ENCODE results near the gene ANKRD2. TPM values are rescaled to one million over a fixed set of nuclear protein-coding genes. Genes with fewer than 3 reads are reported as not detected.
"Not testable (repeated sequence)": the region's sequence is repeated elsewhere in the genome, so short reads cannot be mapped to it uniquely, and the experiment has no call there.

The ANKRD2 gene
- total RNA-seq, 6 donors from 2014 or later: 0.67 to 2.4 (median 1.1) TPM; not detected in 1

- Histone ChIP-seq H3K27me3 (no peaks in the 10 kb centered on the region), H3K4me3 (no peak overlapping the region), H3K9me3 (no peaks in the 10 kb centered on the region), H3K27ac (peak overlapping the region in 3 of 4 donors; percentile 1 to 49 (median 45)), H3K36me3 (no peaks in the 10 kb centered on the region), H3K4me1 (peaks cover 2 to 28% (median 12%) of the 10 kb centered on the region in 4 donors)
- TF ChIP-seq, protein P1, sequence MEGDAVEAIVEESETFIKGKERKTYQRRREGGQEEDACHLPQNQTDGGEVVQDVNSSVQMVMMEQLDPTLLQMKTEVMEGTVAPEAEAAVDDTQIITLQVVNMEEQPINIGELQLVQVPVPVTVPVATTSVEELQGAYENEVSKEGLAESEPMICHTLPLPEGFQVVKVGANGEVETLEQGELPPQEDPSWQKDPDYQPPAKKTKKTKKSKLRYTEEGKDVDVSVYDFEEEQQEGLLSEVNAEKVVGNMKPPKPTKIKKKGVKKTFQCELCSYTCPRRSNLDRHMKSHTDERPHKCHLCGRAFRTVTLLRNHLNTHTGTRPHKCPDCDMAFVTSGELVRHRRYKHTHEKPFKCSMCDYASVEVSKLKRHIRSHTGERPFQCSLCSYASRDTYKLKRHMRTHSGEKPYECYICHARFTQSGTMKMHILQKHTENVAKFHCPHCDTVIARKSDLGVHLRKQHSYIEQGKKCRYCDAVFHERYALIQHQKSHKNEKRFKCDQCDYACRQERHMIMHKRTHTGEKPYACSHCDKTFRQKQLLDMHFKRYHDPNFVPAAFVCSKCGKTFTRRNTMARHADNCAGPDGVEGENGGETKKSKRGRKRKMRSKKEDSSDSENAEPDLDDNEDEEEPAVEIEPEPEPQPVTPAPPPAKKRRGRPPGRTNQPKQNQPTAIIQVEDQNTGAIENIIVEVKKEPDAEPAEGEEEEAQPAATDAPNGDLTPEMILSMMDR (IDR thresholded peaks at IDR 0.05): no peak
- TF ChIP-seq EP300 (IDR thresholded peaks at IDR 0.05): no peak
- no peak for TF ChIP-seq POLR2AphosphoS5 (IDR thresholded peaks at IDR 0.05)
- no peak for TF ChIP-seq POLR2A (IDR thresholded peaks at IDR 0.05)
- 65 to 66% methylated on average over 9 to 13 of the region's 13 CpGs for WGBS, 2 donors
- no peak for DNase-seq
- ATAC-seq (ENCODE audit: low FRiP score in 2 of 2): no peak
Observed at GRCh38 chr10:97549587-97550322, 22.8 kb upstream of the ANKRD2 start.

- ATAC-seq (ENCODE audit: low FRiP score in 2 of 2) (no peak), DNase-seq (no peak)
- Histone ChIP-seq H3K4me3 (no peak overlapping the region), H3K27ac (peak overlapping the region in 3 of 4 donors; percentile 1 to 49 (median 45)), H3K36me3 (no peaks in the 10 kb centered on the region), H3K27me3 (no peaks in the 10 kb centered on the region), H3K9me3 (no peaks in the 10 kb centered on the region), H3K4me1 (peaks cover 2 to 24% (median 12%) of the 10 kb centered on the region in 4 donors)
- WGBS, 2 donors: 75 to 78% methylated on average over 10 of the region's 10 CpGs
- TF ChIP-seq EP300 (IDR thresholded peaks at IDR 0.05) (no peak), POLR2AphosphoS5 (IDR thresholded peaks at IDR 0.05) (no peak), POLR2A (IDR thresholded peaks at IDR 0.05) (no peak)
- TF ChIP-seq, protein P1 (IDR thresholded peaks at IDR 0.05): no peak
Observed at GRCh38 chr10:97550336-97551149, 22.0 kb upstream of the ANKRD2 start.

DNA sequence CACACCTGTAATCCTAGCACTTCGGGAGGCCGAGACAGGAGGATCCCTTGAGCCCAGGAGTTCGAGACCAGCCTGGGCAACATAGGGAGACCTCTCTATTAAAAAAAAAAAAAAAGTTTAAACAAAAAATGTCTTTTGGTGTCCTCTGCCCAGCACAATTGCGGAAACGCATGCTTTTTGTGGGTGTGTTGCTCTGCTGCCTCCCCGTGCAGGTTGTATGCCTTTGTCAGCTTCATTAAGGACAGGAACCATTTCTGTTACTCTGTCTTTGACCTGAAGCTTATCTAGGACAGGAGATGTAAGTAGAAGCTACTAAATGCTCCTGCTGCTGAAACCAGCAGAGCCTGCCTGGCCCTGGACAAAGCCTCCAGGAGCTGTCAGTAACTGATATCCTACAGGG lies 21.3 kb upstream of the ANKRD2 start:
- WGBS, 2 donors: 73 to 98% methylated on average over 6 of the region's 6 CpGs
- Histone ChIP-seq H3K4me3 (no peak overlapping the region), H3K9me3 (no peaks in the 10 kb centered on the region), H3K27me3 (no peaks in the 10 kb centered on the region), H3K36me3 (no peaks in the 10 kb centered on the region), H3K4me1 (peaks cover 2 to 24% (median 12%) of the 10 kb centered on the region in 4 donors), H3K27ac (no peak overlapping the region)
- DNase-seq: no peak
- ATAC-seq (ENCODE audit: low FRiP score in 2 of 2): no peak
- no peak for TF ChIP-seq POLR2AphosphoS5 (IDR thresholded peaks at IDR 0.05)

DNA sequence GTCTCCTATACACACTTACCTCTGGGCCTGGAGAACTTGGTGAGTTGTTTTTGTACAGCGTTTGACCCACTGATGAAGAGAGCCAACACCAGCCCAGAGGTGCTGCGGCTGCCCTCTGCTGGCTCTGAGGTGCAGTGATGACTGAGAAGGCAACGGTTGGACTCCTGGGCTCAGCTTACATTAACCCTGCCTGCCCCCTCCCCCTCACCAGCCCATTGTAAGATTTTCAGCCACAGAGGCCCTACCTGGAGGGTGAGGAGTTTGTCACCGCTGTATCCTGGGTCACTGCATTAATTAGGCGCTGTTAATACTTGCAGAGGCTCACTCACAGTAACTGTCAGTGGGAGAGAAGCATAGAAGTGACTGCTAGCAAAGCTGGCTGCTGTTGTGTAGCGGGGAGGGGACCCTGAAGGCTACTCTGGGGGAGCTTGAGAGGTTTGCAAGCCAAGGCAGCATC lies 19.0 kb upstream of the ANKRD2 start:
- TF ChIP-seq, protein P1 (IDR thresholded peaks at IDR 0.05): peak; percentile 61 to 86 (median 75)
- no peak for TF ChIP-seq POLR2A (IDR thresholded peaks at IDR 0.05)
- TF ChIP-seq POLR2AphosphoS5 (IDR thresholded peaks at IDR 0.05): no peak
- peak; percentile 89 to 96 for ATAC-seq (ENCODE audit: low FRiP score in 2 of 2)
- no peak overlapping the region for H3K27ac ChIP-seq

GRCh38 chr10:97554336-97554735 lies 18.2 kb upstream of the ANKRD2 start:
- not testable (repeated sequence) for H3K27me3 ChIP-seq; DNase-seq; H3K9me3 ChIP-seq; H3K27ac ChIP-seq; H3K36me3 ChIP-seq; H3K4me3 ChIP-seq; ATAC-seq (ENCODE audit: low FRiP score in 2 of 2)
- whole genome bisulfite sequencing, 2 donors: 92 to 96% methylated on average over 5 of the region's 5 CpGs
- H3K4me1 ChIP-seq: peaks cover 2 to 14% (median 9%) of the 10 kb centered on the region in 4 donors

More for the DNA sequence above, 19.0 kb upstream of the ANKRD2 start:
- H3K4me1 ChIP-seq: peaks cover 2 to 16% (median 9%) of the 10 kb centered on the region in 4 donors
- DNase-seq: peak in 1 of 2 donors; percentile 73
- no peaks in the 10 kb centered on the region for H3K36me3 ChIP-seq
- no peaks in the 10 kb centered on the region for H3K27me3 ChIP-seq
- no peak overlapping the region for H3K4me3 ChIP-seq
- 23 to 24% methylated on average over 6 of the region's 6 CpGs for WGBS, 2 donors
- no peaks in the 10 kb centered on the region for H3K9me3 ChIP-seq

DNA sequence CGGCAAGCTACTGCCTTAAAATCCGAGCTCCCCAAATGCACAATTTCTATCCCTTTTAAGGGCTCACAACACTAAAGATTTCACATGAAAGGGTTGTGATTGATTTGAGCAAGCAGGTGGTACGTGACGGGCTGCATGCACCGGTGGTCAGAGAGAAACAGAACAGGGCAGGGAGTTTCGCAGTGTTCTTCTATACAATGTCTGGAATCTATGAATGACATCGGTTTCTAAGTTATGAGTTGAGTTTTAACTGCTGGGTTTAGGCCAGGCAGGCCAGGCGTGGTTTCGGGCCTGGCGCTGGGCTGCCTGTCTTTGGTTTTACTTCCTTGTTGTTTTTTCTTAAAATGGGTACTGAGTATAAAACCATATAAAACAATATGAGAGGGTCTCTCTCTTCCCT lies 17.0 kb upstream of the ANKRD2 start:
- not testable (repeated sequence) for ATAC-seq (ENCODE audit: low FRiP score in 2 of 2); H3K36me3 ChIP-seq; H3K27me3 ChIP-seq; DNase-seq; H3K4me1 ChIP-seq; H3K4me3 ChIP-seq; H3K9me3 ChIP-seq; H3K27ac ChIP-seq
- 91 to 93% methylated on average over 6 to 7 of the region's 10 CpGs for WGBS, 2 donors

DNA sequence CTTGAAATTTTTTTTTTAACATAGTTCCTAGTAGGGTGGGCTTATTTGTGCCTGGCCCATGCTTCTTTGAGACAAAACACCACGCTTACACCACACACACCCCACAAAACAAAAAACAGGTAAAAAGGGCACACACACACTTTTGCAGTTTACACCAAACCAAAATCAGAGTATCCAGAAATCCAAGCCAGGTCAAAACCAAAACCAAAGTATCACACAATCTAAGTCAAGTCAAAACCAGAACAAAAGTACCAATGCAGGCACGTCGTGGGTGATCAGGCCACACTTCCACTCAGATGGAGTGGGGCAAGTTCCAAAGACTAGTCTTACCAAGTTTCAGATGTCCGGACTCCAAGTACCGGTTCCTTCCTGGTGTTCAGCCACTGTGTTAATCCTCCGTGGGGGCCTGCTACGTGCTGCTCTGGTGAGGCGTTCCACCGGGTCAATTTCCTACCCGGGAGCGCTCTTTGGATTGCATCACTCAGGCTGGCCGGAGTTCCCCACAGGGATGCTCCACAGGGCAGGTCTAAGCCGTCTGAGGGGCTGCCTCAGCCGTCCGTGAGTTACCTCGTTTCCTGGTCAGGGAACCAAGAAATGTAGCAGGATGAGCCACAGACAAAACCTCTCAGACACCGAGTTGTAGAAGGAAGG lies 11.7 kb upstream of the ANKRD2 start:
- not testable (repeated sequence) for H3K4me3 ChIP-seq, H3K36me3 ChIP-seq, H3K9me3 ChIP-seq, H3K27me3 ChIP-seq, DNase-seq, H3K27ac ChIP-seq, H3K4me1 ChIP-seq
- 79 to 97% methylated on average over 8 to 17 of the region's 17 CpGs for WGBS, 2 donors
- peak in 1 of 2 donors; percentile 77 for ATAC-seq (ENCODE audit: low FRiP score in 2 of 2)

DNA sequence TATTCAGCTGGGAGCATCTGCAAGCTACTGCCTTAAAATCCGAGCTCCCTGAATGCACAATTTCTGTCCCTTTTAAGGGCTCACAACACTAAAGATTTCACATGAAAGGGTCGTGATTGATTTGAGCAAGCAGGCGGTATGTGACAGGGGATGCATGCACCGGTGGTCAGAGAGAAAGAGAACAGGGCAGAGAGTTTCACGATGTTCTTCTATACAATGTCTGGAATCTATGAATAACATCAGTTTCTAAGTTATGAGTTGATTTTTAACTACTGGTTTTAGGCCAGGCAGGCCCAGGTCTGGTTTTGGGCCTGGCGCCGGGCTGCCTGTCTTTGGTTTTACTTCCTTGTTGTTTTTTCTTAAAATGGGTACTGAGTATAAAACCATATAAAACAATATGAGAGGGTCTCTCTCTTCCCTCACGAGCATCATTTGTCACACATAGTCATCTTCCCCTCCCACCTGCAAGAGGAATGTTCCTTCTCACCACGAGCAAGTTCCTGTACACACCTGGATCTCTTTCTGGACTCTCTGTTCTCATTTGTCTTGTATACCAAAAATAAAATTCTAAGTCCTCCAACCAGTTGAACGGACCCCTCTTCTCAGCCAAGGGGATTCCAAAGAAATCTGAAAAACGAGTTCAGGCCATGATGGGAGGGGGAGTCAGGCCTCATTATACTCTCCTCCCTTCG lies 11.0 kb upstream of the ANKRD2 start:
- H3K4me3 ChIP-seq; H3K36me3 ChIP-seq; ATAC-seq (ENCODE audit: low FRiP score in 2 of 2); H3K27me3 ChIP-seq; H3K9me3 ChIP-seq; DNase-seq; H3K27ac ChIP-seq; H3K4me1 ChIP-seq: not testable (repeated sequence)
- 95% methylated on average over 12 of the region's 12 CpGs for WGBS, 2 donors
